A549 (cell line): ENCODE measurements around the gene SSR2. TPM values are rescaled to one million over a fixed set of nuclear protein-coding genes. Genes with fewer than 3 reads are reported as not detected.

Source experiments
- ATAC-seq, 2 experiments: fragments of 200-7000 bp in 1 of 2; fragments of >200 bp in 1 of 2; cut with Nextera tagmentation in 1 of 2; cut with Tn5 transposase in 1 of 2; 3 replicates each; pipeline versions ENCODE4 v1.8.0 to v1.9.1; 2018 to 2020; ENCODE audit warnings: mild to moderate bottlenecking in 1 of 2, moderate library complexity in 1 of 2
- CTCF ChIA-PET: fragments of 300-600 bp; sonication (Branson Sonifier 250); formaldehyde crosslinking; extraction: SDS; loops from one replicate; lab custom pipeline; 2021; ENCODE audit warnings: antibody characterized with exemption, inconsistent platforms; lab: Yijun Ruan, JAX
- POLR2A ChIA-PET: fragments of 350-600 bp; formaldehyde crosslinking; extraction: SDS; loops from one replicate; lab custom pipeline; 2021; ENCODE audit warnings: antibody characterized with exemption, inconsistent platforms; lab: Yijun Ruan, JAX
- DNase-seq, 2 experiments: peaks; one replicate each; pipeline versions ENCODE4 v3.0.0 to v3.0.0-alpha.2; 2011 to 2016; ENCODE audit warnings: low read depth in 1 of 2, low spot score in 1 of 2
- FAIRE-seq: peaks from 2 replicates; lab custom pipeline; 2011; peaks lifted over from hg19 to GRCh38; lab: Jason Lieb, UNC
- H3K27ac ChIP-seq, 2 experiments: fragments of >200 bp; sonication (Bioruptor Twin); formaldehyde crosslinking; 3 replicates each; pipeline ENCODE4 v1.5.1; 2016 to 2017
- H3K4me1 ChIP-seq: fragments of >200 bp; sonication (Bioruptor Twin); formaldehyde crosslinking; 3 replicates; pipeline ENCODE4 v1.6.1; 2016
- H3K4me2 ChIP-seq: fragments of >200 bp; sonication (Bioruptor Twin); formaldehyde crosslinking; 3 replicates; pipeline ENCODE4 v1.6.1; 2016
- H3K4me3 ChIP-seq: fragments of >200 bp; sonication (Bioruptor Twin); formaldehyde crosslinking; 3 replicates; pipeline ENCODE4 v1.5.1; 2016
- H3K9me3 ChIP-seq: fragments of >200 bp; sonication (Bioruptor Twin); formaldehyde crosslinking; 3 replicates; pipeline ENCODE4 v1.6.1; 2016
- CBX2 ChIP-seq: fragments of 200-600 bp; sonication (generic); IDR thresholded peaks from 2 replicates; pipeline ENCODE4 v1.6.1; 2016; ENCODE audit warnings: low read depth, mild to moderate bottlenecking, borderline replicate concordance
- CHD4 ChIP-seq: fragments of 200-600 bp; sonication (generic); IDR thresholded peaks from 2 replicates; pipeline ENCODE4 v1.6.1; 2016; ENCODE audit warnings: antibody characterized with exemption, mild to moderate bottlenecking, borderline replicate concordance
- EHF ChIP-seq: fragments of 250-450 bp; sonication (Bioruptor Pico); IDR thresholded peaks from 2 replicates; pipeline ENCODE4 v1.5.0; 2020; ENCODE audit warnings: mild to moderate bottlenecking
- ELK1 ChIP-seq: fragments of 150-350 bp; IDR thresholded peaks from 2 replicates; pipeline ENCODE4 v1.6.1; 2014; ENCODE audit warnings: low read depth, mild to moderate bottlenecking, low read length
- EP300 ChIP-seq, 2 experiments: fragments of >200 bp; sonication (Bioruptor Twin); formaldehyde crosslinking; IDR thresholded peaks; 2 replicates in 1 of 2; 3 replicates in 1 of 2; pipeline ENCODE4 v1.6.1; 2016 to 2017
- ESRRA ChIP-seq: fragments of 150-350 bp; IDR thresholded peaks from 2 replicates; pipeline ENCODE4 v1.6.1; 2014; ENCODE audit warnings: mild to moderate bottlenecking, low read length, borderline replicate concordance
- FOSB ChIP-seq: fragments of 250-450 bp; sonication (Bioruptor Pico); IDR thresholded peaks from 2 replicates; pipeline ENCODE4 v1.5.0; 2020; ENCODE audit warnings: mild to moderate bottlenecking, moderate library complexity
- HMGXB4 ChIP-seq: fragments of 250-450 bp; sonication (Bioruptor Pico); IDR thresholded peaks from 2 replicates; pipeline ENCODE4 v1.5.0; 2021; ENCODE audit warnings: mild to moderate bottlenecking, moderate library complexity, borderline replicate concordance
- MAX ChIP-seq: IDR thresholded peaks from 2 replicates; pipeline ENCODE4 v1.6.1; 2012
- MYC ChIP-seq: IDR thresholded peaks from 2 replicates; pipeline ENCODE4 v1.6.1; 2012; ENCODE audit warnings: mild to moderate bottlenecking, inconsistent platforms, low read length, improper control_type of control experiment, borderline replicate concordance
- PBX3 ChIP-seq: IDR thresholded peaks from 2 replicates; pipeline ENCODE4 v1.6.1; 2012
- POLR2AphosphoS2 ChIP-seq: conservative IDR thresholded peaks from 2 replicates; pipeline ENCODE4 v1.6.1; 2012; ENCODE audit warnings: low read length, improper control_type of control experiment, inconsistent platforms
- REST ChIP-seq: fragments of 200-600 bp; sonication (generic); IDR thresholded peaks from 2 replicates; pipeline ENCODE4 v1.6.1; 2016; ENCODE audit warnings: antibody characterized with exemption, mild to moderate bottlenecking, moderate library complexity
- TFCP2L1 ChIP-seq: fragments of 250-450 bp; sonication (Bioruptor Pico); IDR thresholded peaks from 2 replicates; pipeline ENCODE4 v1.5.0; 2021; ENCODE audit warnings: mild to moderate bottlenecking
- USF2 ChIP-seq: fragments of 450-650 bp; IDR thresholded peaks from 2 replicates; pipeline ENCODE4 v1.6.1; 2014; ENCODE audit warnings: antibody characterized with exemption
- ZSCAN20 ChIP-seq: fragments of 250-450 bp; sonication (Bioruptor Pico); IDR thresholded peaks from 2 replicates; pipeline ENCODE4 v1.8.0; 2022; ENCODE audit warnings: mild to moderate bottlenecking, moderate library complexity
- WGBS: methylation state at CpG from one replicate; pipeline ENCODE4 v1.1.6; 2017; ENCODE audit errors: missing lambda C conversion rate; 5-methylcytosine and 5-hydroxymethylcytosine counted together
- polyA plus RNA-seq, 4 experiments: library from polyadenylated mRNA; depleted of rRNA in 3 of 4; stranded (reverse); fragments of >200 nt; fragmentation: RNase III in 1 of 4; extraction: RNeasy Plus Mini Kit Qiagen cat#74134 plus additional on column Dnase treatment in 1 of 4; gene quantifications; 2 replicates in 3 of 4; 3 replicates in 1 of 4; pipeline ENCODE4 v1.2.3, GENCODE V29; 2011 to 2017

The SSR2 gene
- polyA plus RNA-seq, 2 of the 4 experiments (the other 2 are of a cell fraction): 261 to 382 TPM

- Histone ChIP-seq H3K4me2 (no peak overlapping the region), H3K9me3 (no peaks in the 10 kb centered on the region), H3K4me1 (peaks cover 10% of the 10 kb centered on the region; the same call in 2 of the 3 replicates), H3K4me3 (no peak overlapping the region), H3K27ac (no peak overlapping the region)
- POLR2A ChIA-PET: no interaction called here
- no peak for DNase-seq
- no peak for ATAC-seq
- FAIRE-seq: no peak
- TF ChIP-seq FOSB: no peak
- no peak for TF ChIP-seq EHF (CRISPR knock-in tag)
- TF ChIP-seq POLR2AphosphoS2: no peak
- no peak for TF ChIP-seq MYC
- no peak for TF ChIP-seq CHD4
- TF ChIP-seq, all 56 proteins: peak for 0
- WGBS: 94% methylated on average over 5 of the region's 7 CpGs
- CTCF ChIA-PET: interaction anchor here (1.1 to 3.1 kb wide), 8 partner anchors 9 to 113 kb away, joined by 3 to 20 read pairs (median 4); no protein-coding TSS in a partner anchor
These were observed 30.4 kb upstream of the SSR2 start for GRCh38 chr1:156051011-156051725.

- TF ChIP-seq ESRRA (no peak), EHF (CRISPR knock-in tag) (no peak), PBX3 (no peak), MYC (no peak), HMGXB4 (no peak), TFCP2L1 (CRISPR knock-in tag) (no peak), CHD4 (no peak), MAX (no peak), CBX2 (no peak), ELK1 (no peak), USF2 (no peak), REST (no peak), ZSCAN20 (CRISPR knock-in tag) (no peak), EP300 (IDR thresholded peaks at IDR 0.05) (no peak)
- TF ChIP-seq, all 56 proteins: peak for 0
- H3K4me3 ChIP-seq: no peak overlapping the region
- FAIRE-seq: no peak
- no peak overlapping the region for H3K27ac ChIP-seq
- H3K4me2 ChIP-seq: no peak overlapping the region
- ChIA-PET CTCF (interaction anchor here (1.1 to 2.9 kb wide), 6 partner anchors 14 to 96 kb away, joined by 3 to 10 read pairs (median 3); partner anchors contain the start of gene SSR2), POLR2A (no interaction called here)
- H3K9me3 ChIP-seq: no peaks in the 10 kb centered on the region
- DNase-seq: no peak
- no peak for ATAC-seq
- H3K4me1 ChIP-seq: peaks cover 3% of the 10 kb centered on the region; the same call in 1 of the 3 replicates
- WGBS: 92% methylated on average over 3 of the region's 4 CpGs
These were observed 29.6 kb upstream of the SSR2 start for GRCh38 chr1:156050376-156050775.
